GM12875 (cell line): ENCODE results near the gene PTPRJ.
A peak's percentile ranks its signal among the peaks of the same experiment; 100 is the strongest.

Experiments used
- H3K4me3 ChIP-seq: one replicate; pipeline ENCODE4 v1.5.1; 2011; ENCODE audit warnings: low read depth, low read length, control low read depth
- CTCF ChIP-seq: IDR thresholded peaks from 2 replicates; pipeline ENCODE4 v1.5.1; 2011; ENCODE audit warnings: low read depth, mild to moderate bottlenecking, control low read depth, inconsistent platforms, low read length, moderate library complexity, borderline replicate concordance; ENCODE audit not compliant: insufficient read depth

Gene PTPRJ

GRCh38 chr11:48104568-48104924 is 124.2 kb downstream of the PTPRJ start:
- no peak overlapping the region for H3K4me3 ChIP-seq
- no peak for TF ChIP-seq CTCF

GRCh38 chr11:48105096-48105990 is 125.0 kb downstream of the PTPRJ start:
- no peak overlapping the region for H3K4me3 ChIP-seq
- no peak for TF ChIP-seq CTCF

- TF ChIP-seq CTCF: no peak
- no peak overlapping the region for H3K4me3 ChIP-seq
These were observed 125.8 kb downstream of the PTPRJ start for GRCh38 chr11:48106166-48106565.

GRCh38 chr11:48107188-48107704 is 126.9 kb downstream of the PTPRJ start:
- TF ChIP-seq CTCF: no peak
- no peak overlapping the region for H3K4me3 ChIP-seq

GRCh38 chr11:48108231-48109045 is 128.1 kb downstream of the PTPRJ start:
- no peak for TF ChIP-seq CTCF
- H3K4me3 ChIP-seq: no peak overlapping the region

- TF ChIP-seq CTCF: no peak
- H3K4me3 ChIP-seq: peak overlapping the region; percentile 31
These were observed 128.8 kb downstream of the PTPRJ start for GRCh38 chr11:48109046-48109666.

- TF ChIP-seq CTCF: no peak
- H3K4me3 ChIP-seq: no peak overlapping the region
These were observed 130.1 kb downstream of the PTPRJ start for GRCh38 chr11:48110509-48110766.
